Measurements from ENCODE around the gene TXNL1. TPM values are rescaled to one million over a fixed set of nuclear protein-coding genes. Genes with fewer than 3 reads are reported as not detected.
A peak's percentile ranks its signal among the peaks of the same experiment; 100 is the strongest.

The TXNL1 gene
- total RNA-seq, 1 experiment from 2014 or later, result 72.8 TPM

GRCh38 chr18:56650944-56651770 is 12.8 kb upstream of the TXNL1 start, which contains the start of gene WDR7:
Gene WDR7 (plus strand): TSS chr18:56651359. CDS start chr18:56672516, 21,157 bp downstream.
- Mint-ChIP-seq H3K27me3 (ENCODE audit: low read depth) (no peaks in the 10 kb centered on the region; the same call in 1 of the 2 replicates), H3K9me3 (peaks cover 14% of the 10 kb centered on the region), H3K27ac (peak within 1 kb of the TSS; percentile 96), H3K36me3 (no peaks in the 10 kb centered on the region), H3K4me1 (peaks cover 12% of the 10 kb centered on the region), H3K4me3 (peak within 1 kb of the TSS; percentile 80)
- DNase-seq (ENCODE audit: low spot score) (peak; percentile 94), ATAC-seq (peak; percentile 98)
- POLR2A ChIA-PET, result interaction anchor here (1.2 to 1.7 kb wide), 2 partner anchors 12 to 13 kb away, joined by 5 to 9 read pairs; no protein-coding TSS in a partner anchor
- CTCF ChIA-PET, result interaction anchor here (1.2 kb wide), 1 partner anchor 32 kb away, joined by 3 read pairs; no protein-coding TSS in a partner anchor
- TF ChIP-seq ATF3 (CRISPR knock-in tag; conservative IDR thresholded peaks at IDR 0.05), result no peak
- no peak for TF ChIP-seq PREB (CRISPR knock-in tag; IDR thresholded peaks at IDR 0.05; ENCODE audit: borderline replicate concordance)
- peak; percentile 63 for TF ChIP-seq TEAD1 (CRISPR knock-in tag; IDR thresholded peaks at IDR 0.05)
- no peak for TF ChIP-seq GTF2I (CRISPR knock-in tag; conservative IDR thresholded peaks at IDR 0.05)
- no peak for TF ChIP-seq ATF6 (CRISPR knock-in tag; IDR thresholded peaks at IDR 0.05)
- TF ChIP-seq E2F5 (CRISPR knock-in tag; IDR thresholded peaks at IDR 0.05), result peak; percentile 97
- no peak for TF ChIP-seq ATF1 (CRISPR knock-in tag; IDR thresholded peaks at IDR 0.05)
- 0 out of 2 replicates have a peak, but pooled peaks have one; percentile 23 for TF ChIP-seq FOXP4 (CRISPR knock-in tag; IDR thresholded peaks at IDR 0.05)
- no peak for TF ChIP-seq ZMAT4 (CRISPR knock-in tag; IDR thresholded peaks at IDR 0.05)
- peak; percentile 68; the same call in 1 of the 2 replicates for TF ChIP-seq FOXP1 (CRISPR knock-in tag; IDR thresholded peaks at IDR 0.05; ENCODE audit: borderline replicate concordance)
- no peak for TF ChIP-seq STAT6 (CRISPR knock-in tag; conservative IDR thresholded peaks at IDR 0.05; ENCODE audit: low read depth)
- TF ChIP-seq TP53 (CRISPR knock-in tag; IDR thresholded peaks at IDR 0.05), result 0 out of 2 replicates have a peak, but pooled peaks have one; percentile 28
- no peak for TF ChIP-seq ELF4 (CRISPR knock-in tag; IDR thresholded peaks at IDR 0.05; ENCODE audit: low read depth)
- no peak for TF ChIP-seq AR (CRISPR knock-in tag; IDR thresholded peaks at IDR 0.05)
- no peak for TF ChIP-seq HMGA2 (CRISPR knock-in tag; IDR thresholded peaks at IDR 0.05)
- no peak for TF ChIP-seq CTCF (IDR thresholded peaks at IDR 0.05)
- no peak for TF ChIP-seq JUN (CRISPR knock-in tag; IDR thresholded peaks at IDR 0.05)
- no peak for TF ChIP-seq IRF2 (CRISPR knock-in tag; IDR thresholded peaks at IDR 0.05; ENCODE audit: borderline replicate concordance, low read depth)
- peak; percentile 68; the same call in 1 of the 2 replicates for TF ChIP-seq MYBL2 (CRISPR knock-in tag; IDR thresholded peaks at IDR 0.05)

All from WTC11 (cell line).